Activated CD8-positive, alpha-beta memory T cell treated with anti-CD3 and anti-CD28 coated beads, Interleukin-2, amount 50 U/mL, for 24 hours (primary cell): ENCODE measurements around the gene CADPS.

Source experiments
- DNase-seq: peaks from one replicate; pipeline ENCODE4 v3.0.0-alpha.2; 2020; ENCODE audit errors: extremely low read depth

The CADPS gene

GRCh38 chr3:62874711-62875557 is at the start of gene CADPS:
TSS of gene CADPS (minus strand) at chr3:62875416. CDS start at chr3:62875029, 387 bp downstream.
- DNase-seq: no peak

GRCh38 chr3:62923066-62923465 is 47.9 kb upstream of the CADPS start:
- no peak for DNase-seq

DNA sequence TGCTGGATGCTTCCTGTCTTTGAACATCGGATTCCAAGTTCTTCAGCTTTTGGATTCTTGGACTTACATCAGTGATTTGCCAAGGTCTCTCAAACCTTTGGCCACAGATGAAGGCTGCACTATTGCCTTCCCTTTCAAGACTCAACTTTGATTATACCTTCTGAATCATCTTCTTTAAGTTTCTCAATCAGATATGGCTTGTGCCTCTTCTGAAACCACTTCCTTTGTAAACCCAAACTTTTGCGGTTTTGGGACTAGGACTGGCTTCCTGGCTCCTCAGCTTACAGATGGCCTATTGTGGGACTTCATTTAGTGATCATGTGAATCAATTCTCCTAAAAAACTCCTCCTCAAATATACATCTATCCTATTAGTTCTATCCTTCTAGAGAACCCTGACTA is 47.1 kb upstream of the CADPS start:
- no peak for DNase-seq

DNA sequence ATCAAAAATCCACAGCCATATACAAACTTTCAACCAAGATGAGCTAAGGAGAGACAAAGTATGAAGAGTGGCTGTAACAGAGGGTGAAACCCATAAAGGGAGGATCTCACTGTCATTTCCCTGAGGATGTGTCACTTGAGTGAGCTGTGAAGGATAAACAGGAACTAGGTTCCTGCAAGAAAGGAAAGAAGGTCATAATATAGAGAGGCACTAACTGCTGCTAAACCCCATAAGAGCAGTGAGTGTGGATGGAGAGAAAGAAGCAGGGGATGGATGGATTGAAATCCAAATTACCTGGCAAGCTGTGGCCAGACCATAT is 45.2 kb upstream of the CADPS start:
- DNase-seq: no peak

GRCh38 chr3:62919784-62920465 is 44.7 kb upstream of the CADPS start:
- no peak for DNase-seq

DNA sequence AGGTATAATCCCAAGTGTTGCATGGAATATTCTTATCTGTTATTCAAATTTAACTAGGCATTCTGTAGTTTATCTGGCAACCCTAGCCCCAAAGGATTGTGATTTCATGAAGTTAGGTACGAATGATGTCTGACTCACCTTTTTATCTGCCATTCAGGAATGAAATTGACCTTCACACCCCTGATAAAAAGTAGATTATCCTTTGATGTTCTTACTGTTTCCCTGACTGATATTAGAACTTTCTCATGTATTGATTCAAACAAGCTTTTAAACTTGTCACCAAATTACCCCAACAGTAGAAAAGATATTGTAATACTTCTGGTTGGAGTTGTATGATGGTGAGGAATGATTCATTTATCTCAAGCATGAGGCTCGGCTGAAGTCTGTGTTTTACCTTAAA is 43.6 kb upstream of the CADPS start:
- no peak for DNase-seq

DNA sequence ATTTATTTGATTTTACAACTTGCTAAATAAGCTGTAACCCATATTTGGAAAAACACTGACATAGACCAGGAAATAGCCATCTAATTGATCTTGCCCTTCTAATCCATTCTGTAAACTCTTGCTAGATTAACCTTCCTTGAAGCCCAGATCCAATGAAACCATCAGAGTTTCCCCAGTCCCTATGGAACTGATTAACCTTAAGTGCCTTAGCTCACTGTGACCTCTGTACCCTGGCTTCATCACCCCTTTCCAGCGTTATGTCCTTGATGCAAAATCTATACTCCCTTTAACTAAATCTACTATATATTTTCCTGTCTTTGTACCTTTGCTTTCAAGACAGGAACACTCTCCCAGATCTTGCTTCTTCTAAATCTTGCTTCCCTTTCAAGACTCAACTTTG is 42.9 kb upstream of the CADPS start:
- no peak for DNase-seq

DNA sequence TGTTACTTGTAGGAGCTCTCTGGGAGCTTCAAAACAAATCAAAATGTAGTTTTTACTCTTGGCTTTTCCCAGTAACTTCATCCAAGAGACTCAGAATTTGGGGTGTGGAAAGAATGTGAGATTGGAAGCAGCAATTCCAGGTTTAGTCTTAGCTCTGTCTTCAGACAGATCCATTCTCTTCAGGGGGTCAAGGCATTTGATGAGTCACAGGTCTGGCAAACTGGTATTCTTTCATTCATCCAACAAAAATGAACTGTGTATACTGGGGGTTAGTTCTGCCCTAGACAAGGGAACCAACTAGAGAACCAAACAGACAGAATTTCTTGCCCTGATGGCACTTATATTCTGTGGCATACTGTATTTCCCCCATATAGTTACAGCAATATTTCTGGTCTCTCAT is 36.3 kb upstream of the CADPS start:
- no peak for DNase-seq

GRCh38 chr3:62905331-62905730 is 30.1 kb upstream of the CADPS start:
- no peak for DNase-seq

- no peak for DNase-seq
Observed at GRCh38 chr3:62898530-62899496, 23.6 kb upstream of the CADPS start.

DNA sequence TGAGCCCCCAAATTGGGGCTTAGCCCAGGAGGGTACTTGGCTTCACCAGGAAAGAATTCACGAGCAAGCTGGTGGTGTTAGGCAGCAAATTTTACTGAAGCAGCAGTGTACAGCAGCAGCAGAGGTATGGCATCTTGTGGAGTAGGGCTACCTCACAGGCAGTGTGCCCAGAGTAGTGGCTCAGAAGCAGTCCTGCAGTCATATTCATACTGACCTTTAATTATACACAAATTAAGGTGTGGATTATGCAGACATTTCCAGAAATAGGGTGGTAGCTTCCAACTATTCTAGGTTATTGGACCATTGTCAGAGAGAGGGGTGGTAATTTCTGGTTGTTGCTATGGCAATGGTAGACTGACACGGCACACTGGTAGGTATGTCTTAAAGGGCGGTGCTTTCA is 20.7 kb upstream of the CADPS start:
- DNase-seq: no peak

GRCh38 chr3:62892951-62893350 is 17.7 kb upstream of the CADPS start:
- no peak for DNase-seq

GRCh38 chr3:62892045-62892444 is 16.8 kb upstream of the CADPS start:
- DNase-seq: no peak

DNA sequence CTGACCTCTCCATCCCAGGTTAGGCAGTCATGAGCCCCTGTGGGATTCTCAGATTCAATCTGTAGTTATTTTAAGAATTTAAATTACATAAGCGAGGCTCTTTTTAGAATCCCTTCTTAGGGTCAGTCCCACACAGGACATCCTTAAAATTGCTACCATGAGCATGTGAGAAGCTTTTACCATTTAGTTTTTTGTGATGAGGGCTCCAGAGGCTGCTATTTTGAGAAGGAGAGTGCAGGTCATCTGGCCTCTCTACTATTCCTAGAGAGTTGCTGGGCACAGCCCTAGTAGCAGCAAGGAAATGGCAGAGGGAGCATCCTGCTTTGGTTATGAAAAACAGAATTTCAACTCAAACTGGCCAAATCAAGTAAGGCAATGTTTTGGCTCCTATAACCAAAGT is 13.6 kb upstream of the CADPS start:
- no peak for DNase-seq

- DNase-seq: no peak
Observed at GRCh38 chr3:62888180-62888579, 13.0 kb upstream of the CADPS start.

DNA sequence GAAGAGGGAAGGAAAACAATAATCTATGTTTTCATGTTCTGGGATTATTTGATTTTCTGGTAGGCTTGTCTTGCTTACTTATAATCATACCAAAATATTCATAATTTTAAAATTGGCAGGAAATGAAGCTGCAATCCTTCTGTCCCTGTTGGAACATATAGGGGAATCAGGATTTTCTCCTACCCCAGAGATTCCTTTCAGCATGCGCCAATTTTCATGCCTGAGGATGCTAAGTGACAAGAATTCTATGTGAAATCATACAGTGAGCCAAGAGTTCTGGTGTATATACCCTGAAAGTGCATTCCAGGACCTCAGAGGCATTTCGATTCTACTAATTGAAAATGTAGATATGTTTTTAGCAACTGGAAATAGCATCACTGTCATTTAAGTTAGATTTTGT is 9.9 kb upstream of the CADPS start:
- no peak for DNase-seq

GRCh38 chr3:62884096-62884870 is 9.1 kb upstream of the CADPS start:
- DNase-seq: no peak

DNA sequence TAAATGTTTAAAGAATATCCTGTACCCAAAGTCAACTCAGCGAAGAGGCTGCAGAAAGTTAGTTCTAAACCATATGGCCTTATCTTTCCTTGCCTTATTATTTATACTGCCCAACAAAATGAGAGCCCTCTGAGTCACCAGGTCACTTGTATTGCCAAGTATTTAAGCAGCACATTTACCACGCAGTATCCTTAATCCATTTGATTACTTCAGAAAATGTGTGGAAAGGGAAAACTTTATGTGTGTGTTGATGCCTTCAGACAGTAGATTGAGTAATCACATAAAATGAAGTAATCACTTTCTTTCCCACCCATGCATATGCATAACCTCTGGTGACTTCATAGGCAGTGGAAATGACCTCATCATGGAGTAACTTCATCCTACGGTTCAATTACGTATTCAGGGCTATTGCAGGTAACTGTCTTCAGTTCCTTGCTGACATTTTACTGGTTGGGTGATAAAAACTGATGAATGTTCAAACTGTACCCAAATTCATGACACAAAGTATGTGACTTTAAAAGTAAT is 7.5 kb upstream of the CADPS start:
- no peak for DNase-seq

DNA sequence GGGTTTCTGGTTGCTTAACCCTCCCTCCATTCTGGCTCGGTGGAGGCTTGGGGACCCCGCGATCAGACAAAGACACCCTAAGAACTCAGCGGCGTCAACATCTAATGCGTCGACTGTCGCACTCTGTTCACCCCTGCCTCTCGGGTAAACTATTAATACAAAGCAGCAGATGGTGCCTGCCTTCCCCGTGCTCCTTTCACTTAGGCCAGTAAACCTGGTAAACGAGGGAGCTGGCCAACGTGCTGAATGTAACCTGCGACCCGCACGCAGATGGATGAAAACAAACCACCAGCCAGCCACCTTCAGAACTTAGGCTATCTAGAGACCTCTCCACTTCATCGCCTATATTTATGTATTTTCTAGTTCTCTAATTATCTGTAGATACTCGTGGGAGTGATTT is 848 bp upstream of the CADPS start:
- no peak for DNase-seq

- no peak for DNase-seq
Observed at GRCh38 chr3:62875558-62876002, 364 bp upstream of the CADPS start.
